Endometrial microvascular endothelial cells (primary cell): ENCODE measurements around the gene POLDIP3. TPM values are rescaled to one million over a fixed set of nuclear protein-coding genes. Genes with fewer than 3 reads are reported as not detected.
"Not testable (repeated sequence)": the region's sequence is repeated elsewhere in the genome, so short reads cannot be mapped to it uniquely, and the experiment has no call there.

Experiments used
- in situ Hi-C: cut with HindIII; loops from 2 replicates; pipeline ENCODE4 v1.10.0; 2017; ENCODE audit warnings: low sequenced_read_pairs, low pct_unique_long_range_greater_than_20kb; ENCODE audit errors: inconsistent ontology term
- total RNA-seq: library from RNA; depleted of rRNA; stranded (reverse); fragments of >200 nt; gene quantifications from one replicate; pipeline ENCODE4 v1.2.3, GENCODE V29; 2015; ENCODE audit errors: inconsistent ontology term

POLDIP3 gene
- total RNA-seq, 1 donor from 2014 or later, result 36.5 TPM

DNA sequence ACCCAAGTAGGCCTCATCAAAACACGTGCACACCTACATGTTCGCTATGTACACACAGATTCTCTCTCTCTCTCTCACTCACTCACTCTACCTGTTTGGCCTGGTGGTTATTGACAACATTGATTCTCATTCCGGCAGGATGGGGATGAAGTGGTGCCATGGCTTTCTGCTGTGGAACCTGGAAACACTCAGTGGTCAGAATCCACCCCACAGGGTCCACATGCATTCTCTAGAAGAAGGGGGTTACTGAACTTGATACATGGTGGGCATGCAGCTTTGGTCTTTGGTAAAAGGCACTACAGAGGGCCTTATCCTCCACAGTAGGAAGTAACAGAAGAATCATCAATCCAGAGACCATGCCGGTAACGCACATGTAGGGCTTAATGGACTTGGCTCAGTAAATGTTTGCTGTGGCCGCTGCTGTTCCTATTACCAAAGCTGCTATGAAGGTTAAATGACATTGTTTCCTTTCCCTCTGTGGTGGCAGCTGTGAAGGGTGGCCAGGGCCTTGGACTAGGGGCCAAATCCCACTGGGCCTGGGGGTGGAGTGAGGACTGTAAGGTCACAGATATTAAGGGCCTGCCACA, 12.7 kb downstream of the POLDIP3 start:
- in situ Hi-C loops, result no loop called here

DNA sequence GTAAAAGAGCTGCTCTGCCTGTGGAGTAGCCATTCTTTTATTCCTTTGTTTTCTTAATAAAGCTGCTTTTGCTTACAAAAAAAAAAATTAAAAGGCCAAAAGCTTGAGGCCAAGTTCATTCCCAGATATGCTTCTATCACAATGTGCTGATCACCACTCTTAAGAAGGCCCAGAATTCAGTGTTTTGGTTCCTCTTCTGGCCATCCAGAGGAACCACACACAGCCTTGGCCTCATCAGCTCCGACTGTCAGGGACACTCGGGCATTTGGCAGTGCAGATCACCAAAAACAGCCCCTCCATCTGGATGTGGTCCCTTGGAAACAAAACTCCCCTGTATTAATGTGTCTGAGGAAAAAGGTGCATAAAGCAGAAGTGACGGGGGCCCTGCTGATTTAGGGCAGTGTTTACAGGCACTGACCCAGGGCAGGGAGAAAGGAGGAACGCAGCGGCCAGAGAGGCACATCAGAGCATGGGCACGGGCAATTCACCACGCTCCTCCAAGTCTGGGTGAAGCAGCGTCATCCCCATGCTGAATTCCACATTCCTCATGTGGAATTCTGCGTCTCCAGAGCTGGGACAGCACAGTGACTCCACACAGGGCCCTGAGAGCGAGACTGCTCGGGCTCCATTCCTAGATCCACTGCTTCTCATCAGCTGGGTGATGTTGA, 17.7 kb downstream of the POLDIP3 start:
- in situ Hi-C loops, result no loop called here

DNA sequence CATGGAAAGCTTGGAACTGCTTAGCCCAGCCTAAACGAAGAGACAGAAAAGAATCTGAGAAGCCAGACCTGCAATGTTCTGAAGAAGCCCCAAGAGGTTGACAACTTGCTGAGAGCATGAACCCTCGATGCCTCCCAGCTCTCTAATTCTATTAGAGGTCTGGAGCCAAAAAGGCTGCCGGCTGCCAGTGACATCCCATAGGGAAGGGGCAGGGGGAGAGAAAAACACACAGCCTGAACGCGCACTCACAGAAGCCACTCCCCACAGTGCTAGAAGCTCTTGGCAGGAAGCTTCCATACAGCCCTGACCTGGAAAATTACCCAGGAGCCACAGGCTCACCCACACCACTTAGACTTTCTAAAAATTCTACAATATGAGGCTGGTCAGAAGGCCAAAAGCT, 18.3 kb downstream of the POLDIP3 start:
- in situ Hi-C loops, result no loop called here

DNA sequence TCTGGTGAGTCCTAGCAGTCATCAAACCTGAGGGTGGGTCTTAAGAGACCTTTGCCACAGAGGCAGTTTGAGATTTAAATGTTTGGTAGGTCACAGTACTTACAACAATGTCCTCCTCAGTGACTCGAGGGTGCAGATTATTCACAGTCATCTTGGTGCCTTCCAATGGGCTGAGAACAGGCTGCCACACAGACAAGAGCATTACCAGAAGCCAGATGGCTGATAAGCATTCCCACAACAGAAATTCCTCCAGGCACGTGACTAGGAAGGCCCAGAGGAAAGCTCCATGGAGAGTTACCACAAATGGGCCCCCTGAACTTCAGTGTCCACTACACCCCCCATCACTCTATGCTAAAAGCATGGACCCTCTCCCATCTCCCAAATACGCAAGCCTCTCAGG, 19.2 kb downstream of the POLDIP3 start:
- in situ Hi-C loops, result no loop called here

DNA sequence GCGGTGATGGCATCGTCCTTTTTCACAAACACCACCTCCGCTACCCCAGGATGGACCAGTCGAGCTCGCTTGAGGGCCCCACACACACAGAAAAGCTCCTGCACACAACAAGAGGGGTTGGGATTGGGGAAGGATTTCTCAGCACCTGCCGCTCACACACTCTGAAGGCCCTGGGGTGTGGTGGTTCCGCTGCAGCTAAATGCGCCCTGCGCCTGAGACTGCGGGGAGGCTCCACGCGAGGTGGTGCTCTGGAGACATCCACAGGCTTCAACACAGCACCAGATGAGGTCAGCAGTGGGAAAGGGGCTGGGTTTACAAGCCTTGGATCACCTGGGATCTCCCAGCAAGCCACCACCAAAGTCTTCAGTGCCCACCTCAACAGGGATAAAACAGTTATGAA, 22.7 kb downstream of the POLDIP3 start:
- in situ Hi-C loops, result no loop called here

DNA sequence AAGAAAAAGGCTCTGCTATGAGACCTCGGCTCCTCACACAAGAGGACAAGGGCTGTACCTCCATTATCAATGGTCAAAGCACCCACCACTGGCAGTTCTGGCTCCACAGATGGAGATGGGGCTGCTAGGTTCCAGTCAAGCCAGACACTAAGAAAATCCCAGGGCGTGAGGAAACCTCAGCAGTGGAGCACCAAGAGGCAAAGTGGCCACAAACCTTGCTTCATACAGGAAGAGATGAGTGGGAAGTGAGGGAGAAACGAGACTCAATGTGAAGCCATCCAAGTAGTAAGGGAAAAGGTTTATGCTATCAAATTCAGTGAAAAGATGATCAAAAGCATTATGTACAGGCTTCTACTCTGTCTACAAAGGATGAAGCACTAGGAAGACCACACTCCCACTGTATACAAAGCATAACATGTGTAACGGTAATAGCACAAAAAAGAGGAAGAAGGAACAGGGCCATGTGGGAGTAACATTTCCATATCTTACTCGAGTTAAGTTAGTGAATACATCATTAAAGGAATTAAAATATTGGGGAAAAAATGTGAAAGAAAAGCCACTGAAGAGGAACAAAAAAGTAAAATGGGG, 27.0 kb downstream of the POLDIP3 start:
- in situ Hi-C loops, result no loop called here

DNA sequence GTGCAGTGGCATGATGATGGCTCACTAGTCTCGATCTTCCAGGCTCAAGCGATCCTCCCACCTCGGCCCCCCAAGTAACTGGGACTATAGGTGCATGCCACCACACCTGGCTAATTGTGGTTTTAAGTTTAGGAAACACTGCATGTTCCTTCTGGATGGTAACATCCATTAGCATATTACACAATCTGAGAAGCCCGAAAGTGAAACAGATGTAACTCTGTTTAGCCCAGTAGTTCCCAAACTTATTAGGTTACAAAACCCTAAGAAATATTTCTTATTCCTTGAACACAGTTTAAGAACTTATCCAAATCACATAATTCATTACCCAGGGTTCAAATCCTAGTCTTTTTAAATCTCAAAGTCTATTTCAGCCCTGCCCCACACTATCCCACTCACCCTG, 28.3 kb downstream of the POLDIP3 start:
- in situ Hi-C loops, result no loop called here

DNA sequence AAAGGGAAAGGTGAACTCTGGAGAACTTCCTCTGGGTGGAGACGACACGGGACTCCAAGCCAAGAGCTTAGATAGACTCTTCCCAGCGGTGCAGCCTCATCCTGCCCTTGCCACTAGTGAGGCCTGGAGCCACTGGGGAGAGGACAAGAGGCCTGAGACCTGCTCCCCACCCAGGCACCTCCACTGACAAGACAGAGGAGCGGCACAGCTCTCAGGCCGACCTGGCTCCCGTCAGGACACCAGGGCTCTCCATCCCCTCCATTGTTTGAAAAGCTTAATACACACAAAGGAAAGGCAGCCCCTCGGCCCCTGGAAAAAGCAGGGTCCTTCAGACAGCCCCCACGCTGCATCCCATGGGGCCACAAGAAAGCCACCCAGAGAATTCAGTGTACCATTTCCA, 29.6 kb downstream of the POLDIP3 start:
- in situ Hi-C loops, result no loop called here

DNA sequence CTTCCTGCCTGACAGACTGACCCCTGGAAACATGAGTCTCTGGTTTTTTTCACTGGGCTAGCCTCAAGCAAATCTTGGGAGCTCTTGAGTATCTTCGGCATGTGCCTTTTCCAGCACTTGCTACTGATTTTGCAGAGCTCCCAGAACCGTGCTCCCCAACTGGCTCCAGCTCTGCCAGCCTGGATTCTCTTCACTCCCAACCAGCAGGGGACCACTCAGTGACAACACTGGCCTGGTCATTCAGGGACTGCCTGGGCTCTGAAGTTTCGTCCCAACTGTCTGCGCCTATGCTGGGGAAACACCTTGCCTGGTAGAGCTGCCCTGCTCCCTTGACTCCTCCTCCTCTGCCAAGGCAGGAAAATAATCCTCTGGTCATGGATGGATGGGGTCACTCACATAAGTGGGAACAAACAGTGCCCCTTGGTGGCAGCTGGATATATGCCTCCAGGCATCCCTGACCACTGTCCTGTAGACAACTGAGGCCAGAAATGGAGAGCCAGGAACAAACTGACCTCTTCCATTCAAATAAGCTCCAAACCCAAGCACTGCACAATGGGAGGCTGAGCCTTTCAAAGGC, 30.2 kb downstream of the POLDIP3 start:
- in situ Hi-C loops, result no loop called here

DNA sequence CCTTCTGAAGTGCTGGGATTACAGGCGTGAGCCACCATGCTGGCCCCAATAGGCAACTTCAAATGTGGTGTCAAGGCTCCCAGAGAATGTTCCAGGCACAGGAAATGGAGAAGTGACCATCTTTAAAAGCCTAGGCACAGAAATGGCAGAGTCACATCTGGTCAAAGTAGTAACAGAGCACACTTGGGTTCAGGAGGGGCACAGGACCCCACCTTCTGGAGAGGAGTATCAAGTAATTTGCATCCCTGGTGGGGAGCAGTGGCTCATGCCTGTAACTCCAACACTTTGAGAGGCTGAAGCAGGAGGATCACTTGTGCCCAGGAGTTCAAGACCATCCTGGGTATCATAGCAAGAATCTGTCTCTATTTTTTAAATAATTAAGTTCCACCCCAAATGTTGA, 31.7 kb downstream of the POLDIP3 start:
- in situ Hi-C loops, result no loop called here

DNA sequence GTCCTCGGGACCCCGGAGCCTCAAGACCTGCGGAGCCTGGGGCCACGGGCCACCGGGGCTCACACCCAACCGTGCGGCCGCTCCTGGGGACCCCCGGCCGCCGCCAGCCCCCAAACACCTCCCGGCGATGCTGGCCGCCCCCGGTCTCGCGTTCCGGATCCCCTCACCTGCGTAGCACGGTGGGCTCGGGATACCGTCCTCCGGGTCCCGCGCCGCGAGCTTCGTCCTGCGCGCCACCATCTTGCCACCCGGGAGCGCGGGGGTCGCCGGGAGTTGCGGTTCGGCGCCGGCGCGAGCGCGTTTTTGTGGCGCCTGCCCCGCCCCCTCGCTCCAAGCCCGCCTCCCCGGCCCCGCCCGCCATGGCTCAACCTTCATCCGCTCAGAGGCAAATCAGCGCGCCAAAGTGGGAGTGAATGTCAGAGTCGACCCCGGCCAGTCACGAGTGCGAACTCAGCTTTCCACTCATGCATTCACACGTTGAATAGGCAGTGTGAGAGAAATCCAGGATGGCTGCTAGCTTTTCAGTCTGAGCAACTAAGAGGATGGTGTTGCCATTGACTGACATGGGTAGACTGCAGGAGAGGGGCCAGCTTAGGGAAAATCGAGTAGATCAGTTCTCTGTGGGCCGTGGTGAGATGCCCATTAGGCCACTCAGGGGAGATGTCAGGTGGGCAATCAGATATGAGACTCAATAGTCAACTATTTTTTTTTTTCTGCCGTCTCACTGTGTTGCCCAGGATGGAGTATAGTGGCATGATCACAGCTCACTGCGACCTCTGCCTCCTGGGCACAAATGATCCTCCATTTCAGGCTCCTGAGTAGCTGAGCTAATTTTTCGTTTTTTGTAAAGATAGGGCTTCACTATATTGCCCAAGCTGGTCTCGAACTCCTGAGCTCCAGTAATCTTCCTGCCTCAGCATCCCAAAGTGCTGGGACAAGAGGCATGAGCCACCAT, 32.6 kb downstream of the POLDIP3 start:
- in situ Hi-C loops, result no loop called here

DNA sequence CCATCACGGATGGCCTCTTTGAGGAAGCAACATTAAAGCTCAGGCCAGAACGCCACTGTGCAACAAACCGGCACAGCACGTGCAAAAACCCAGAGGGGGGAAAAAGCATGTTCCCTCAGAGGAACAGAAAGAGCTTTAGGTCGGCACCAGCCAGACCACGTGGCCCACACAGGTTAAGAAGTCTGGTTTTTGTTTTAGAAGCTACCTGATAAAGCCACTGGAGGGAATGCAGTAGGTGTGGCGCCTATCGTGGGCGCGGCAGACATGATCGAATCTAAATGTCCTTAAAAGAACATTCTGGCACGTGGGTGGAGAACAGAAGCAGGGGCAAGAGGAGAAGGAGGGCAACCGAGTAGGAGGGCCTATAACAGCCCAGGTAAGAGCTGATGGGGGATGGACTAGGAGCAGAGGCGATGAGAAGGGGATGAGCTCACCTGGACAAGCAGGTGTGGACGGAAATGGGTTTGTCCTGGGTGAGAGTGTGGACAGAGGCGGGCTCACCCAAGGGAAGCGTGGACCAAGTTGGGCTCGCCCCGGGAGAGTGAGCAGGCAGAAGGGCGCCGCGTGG, 33.4 kb downstream of the POLDIP3 start:
- in situ Hi-C loops, result not testable (repeated sequence)

DNA sequence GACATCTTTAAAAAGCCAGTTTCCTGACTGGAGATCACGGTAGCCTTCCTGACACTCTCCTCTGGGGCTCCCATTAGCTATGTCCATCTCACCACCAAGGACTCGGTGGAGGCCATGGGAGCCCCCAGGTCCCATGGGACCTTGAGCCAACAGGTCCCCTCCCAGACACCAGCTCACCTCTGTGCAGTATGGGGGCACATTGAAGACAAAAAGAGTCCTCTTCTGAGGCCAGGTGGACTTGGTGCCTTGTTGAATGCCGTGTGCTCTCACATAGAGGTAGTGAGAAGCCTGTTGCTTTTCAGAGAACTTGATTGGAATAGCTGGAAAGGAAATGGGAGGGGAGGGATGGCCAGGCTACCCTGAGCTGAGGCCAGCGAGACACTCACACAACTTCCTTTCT, 34.6 kb downstream of the POLDIP3 start:
- in situ Hi-C loops, result not testable (repeated sequence)

DNA sequence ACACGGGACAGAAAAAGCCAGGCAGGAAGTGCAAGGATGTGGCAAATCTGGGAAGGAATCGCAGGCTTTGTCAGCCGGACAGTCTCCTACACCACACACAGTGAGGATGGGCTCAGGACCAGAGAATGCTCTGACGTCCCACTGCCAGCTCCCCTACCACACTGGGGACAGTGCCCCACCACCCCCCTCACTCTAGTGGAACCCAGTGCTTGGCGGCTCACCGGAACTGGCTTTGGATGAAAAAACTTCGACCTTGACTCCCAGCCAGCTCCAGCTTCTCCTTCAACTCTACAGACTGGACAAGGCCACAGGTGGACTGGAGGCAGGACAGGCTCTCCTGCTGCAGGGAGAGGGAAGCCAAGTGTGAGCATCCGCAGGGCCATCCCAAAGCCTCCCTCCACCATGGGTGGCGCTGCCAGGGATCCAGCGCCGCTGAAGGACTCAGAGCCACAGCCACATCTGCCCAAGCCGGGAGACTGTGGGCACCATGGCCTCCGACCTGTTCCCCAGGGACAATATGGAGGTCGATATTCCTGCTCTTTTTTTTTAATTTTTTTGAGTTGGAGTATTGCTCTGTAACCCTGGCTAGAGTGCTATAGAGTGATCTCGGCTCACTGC, 37.0 kb downstream of the POLDIP3 start:
- in situ Hi-C loops, result no loop called here

DNA sequence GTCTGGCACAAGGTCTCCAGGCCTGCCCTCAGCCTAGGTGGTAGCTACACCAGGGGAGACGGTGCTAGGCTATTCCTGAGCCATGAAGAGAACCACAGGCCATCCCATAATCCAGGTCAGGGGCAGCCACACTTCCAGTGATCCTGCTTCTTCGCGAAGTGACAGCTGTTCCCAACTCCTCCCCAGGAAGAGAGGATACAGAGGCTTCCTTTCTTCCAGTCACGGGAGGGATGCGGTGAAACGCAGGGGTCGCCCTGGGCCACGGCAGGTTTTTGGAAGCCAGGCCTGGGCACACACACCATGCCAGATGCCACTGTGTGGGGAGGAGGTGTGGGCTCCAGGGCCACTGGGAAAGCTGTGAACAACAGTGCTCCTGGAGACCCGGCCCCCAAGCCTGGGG, 37.5 kb downstream of the POLDIP3 start:
- in situ Hi-C loops, result not testable (repeated sequence)

DNA sequence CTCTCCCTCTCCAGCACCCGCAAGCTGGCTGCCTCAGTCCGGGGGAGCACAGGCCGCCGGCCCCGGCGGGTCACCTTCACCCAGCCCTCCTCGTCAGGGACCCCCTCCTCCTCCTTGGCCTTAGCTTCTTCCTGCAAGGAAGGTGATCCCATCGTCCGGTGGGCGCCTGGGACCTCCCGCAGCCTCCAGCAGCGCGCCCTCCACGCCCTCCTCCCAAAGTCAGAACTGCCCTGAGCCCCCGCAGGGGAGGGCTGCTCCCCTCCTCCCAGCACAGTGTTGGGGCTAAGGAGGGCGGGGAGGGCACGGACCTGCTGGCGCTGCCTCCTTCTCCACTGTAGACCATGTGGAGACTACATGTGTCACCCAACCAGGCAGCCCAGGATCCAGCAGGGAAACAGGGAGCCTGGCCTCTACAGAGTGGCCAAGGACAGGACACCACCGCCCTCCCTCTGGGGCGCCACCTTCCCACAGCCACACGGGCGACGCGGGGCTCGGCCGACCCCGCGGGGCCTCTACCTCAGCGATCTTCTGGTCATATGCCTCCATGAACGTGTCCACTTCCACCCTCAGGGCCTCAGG, 38.6 kb downstream of the POLDIP3 start:
- in situ Hi-C loops, result not testable (repeated sequence)

DNA sequence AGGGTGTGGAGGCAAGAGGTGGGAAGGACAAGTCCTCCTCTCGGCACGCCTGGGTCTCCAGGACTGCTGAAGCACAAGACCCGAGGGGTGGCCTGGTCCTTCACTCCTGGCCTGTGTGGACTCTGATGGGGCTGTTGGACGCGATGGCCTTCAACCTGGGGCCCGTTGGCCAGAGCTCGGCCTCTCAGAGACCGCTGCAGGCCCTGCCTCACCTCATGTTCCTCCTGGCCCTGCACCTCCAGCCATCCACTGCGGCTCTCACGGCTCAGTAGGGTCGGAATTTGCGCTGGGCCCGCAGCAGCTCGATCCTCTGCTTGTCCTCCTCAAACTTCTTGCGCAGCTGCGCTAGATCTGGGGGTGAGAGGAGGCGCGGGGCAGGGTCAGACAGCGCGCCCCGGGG, 40.2 kb downstream of the POLDIP3 start:
- in situ Hi-C loops, result not testable (repeated sequence)

DNA sequence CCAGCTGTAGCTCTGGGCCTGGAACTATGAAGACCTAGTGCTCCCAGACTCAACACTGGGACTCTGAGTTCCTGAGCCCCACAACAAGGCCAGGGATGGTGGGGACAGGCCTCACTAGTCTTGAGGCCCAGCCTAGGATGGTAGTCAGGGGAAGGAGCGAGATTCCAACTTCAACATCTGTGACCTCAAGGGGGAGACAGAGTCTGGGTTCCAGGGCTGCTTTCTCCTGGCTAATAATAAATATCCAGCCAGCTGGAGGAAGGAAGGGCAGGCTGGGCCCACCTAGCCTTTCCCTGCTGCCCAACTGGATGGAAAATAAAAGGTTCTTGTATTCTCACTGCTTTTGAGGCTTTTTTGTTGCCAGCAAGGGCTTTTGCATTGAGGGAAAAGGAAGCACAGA, 40.6 kb downstream of the POLDIP3 start:
- in situ Hi-C loops, result not testable (repeated sequence)
